GM21529 (cell line): ENCODE results near the gene FGF9.

Experiments used
- ATAC-seq: cut with Tn5 transposase; IDR thresholded peaks from one replicate; pipeline ENCODE4 v1.9.1; 2021; ENCODE audit not compliant: unreplicated experiment

The FGF9 gene

DNA sequence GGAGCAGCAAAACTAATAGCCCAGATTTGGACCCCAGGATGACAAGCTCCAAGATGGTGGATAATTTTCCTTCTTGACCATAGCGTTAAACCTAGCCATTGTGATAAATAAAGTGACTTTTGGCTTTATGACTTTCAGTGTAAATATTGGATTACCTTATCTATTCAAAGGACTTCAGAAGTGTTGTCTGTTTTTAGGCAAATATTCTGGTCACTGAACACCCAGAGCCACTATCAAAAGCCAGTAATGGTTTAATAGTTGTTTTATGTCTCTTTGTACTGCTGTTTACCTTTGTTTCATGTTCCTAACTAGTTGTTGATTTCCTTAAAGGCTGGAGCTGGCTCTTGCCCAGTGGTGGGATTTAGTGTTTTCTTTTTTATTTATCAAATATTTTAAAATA, 81.6 kb downstream of the FGF9 start:
- no peak for ATAC-seq

DNA sequence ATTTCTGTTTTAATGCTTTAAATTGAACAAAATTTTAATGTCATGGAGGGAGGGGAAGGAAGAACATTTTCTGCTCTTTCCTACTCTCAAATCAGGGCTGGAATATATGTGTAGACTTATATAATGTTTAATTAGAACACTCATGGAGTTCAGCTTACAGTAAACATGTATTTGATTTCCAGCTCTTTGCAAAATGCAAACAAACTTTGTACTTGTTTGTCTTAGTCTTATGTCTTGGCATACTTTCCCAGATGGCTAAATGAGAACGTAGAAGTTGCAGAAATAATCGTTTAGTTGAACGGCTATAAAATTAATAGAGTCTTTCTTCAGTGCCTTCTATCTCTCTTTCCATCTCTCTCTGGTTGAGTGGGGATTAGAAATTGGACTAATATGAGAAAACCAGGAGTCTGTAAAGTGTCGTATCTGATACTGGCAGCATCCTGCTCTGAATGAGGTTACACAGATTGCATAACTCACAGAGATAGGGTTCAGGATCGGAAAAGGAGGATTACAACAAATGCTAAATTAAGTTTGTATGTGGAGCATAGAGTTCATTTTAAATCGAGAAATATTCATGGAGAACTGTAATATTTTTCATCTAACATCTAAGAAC, 82.3 kb downstream of the FGF9 start:
- no peak for ATAC-seq
